Activated CD4-positive, alpha-beta T cell treated with anti-CD3 and anti-CD28 coated beads for 1 hour (primary cell): ENCODE data around the gene DDX24.

Source experiments
- DNase-seq: peaks from one replicate; pipeline ENCODE4 v3.0.0-alpha.2; 2020

Gene DDX24

GRCh38 chr14:94045563-94046345, 35.2 kb downstream of the DDX24 start:
- no peak for DNase-seq

DNA sequence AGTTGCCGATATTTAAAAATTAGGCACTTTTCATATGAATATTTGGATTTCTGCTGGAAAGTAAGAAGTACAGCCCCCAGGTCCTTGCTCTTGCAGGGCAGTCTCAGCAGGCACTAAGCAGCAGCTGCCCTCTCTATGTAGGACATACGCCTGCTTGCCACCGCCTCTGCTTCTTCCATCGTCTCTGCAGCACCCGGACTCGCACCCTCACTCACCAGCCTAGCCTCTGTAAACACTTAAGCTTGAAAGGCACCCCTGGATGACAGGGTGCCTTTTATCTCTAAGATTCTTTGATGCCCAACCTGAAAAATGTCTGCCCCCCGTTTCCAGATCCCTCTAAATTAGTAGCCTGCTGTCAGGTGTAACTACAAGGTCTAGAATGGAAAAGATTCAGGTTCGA, 35.9 kb downstream of the DDX24 start:
- DNase-seq: no peak

DNA sequence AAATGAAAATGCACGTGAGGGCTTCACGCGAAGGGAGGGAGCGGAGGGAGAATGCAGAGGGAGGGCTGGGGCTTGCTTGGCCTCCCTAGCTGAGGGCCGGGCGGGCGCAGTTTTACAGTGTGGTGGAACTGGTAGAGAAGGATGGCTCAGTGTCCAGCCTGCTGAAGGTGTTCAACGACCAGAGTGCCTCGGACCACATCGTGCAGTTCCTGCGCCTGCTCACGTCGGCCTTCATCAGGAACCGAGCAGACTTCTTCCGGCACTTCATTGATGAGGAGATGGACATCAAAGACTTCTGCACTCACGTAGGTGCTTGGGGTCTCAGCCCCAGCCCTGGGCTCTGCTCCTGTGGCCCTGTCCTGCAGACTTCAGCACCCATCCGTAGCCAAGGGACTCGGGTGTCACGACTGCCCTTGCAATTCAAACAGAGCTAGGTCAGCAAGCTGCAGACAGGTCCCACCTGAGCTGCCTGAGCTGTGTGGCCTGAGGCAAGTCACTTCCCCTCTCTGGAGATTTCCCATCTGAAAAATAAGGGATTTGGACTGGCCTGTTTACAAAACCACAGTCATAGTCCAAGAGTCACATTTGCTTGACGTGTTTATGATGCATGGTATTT, 36.4 kb downstream of the DDX24 start:
- DNase-seq: no peak

DNA sequence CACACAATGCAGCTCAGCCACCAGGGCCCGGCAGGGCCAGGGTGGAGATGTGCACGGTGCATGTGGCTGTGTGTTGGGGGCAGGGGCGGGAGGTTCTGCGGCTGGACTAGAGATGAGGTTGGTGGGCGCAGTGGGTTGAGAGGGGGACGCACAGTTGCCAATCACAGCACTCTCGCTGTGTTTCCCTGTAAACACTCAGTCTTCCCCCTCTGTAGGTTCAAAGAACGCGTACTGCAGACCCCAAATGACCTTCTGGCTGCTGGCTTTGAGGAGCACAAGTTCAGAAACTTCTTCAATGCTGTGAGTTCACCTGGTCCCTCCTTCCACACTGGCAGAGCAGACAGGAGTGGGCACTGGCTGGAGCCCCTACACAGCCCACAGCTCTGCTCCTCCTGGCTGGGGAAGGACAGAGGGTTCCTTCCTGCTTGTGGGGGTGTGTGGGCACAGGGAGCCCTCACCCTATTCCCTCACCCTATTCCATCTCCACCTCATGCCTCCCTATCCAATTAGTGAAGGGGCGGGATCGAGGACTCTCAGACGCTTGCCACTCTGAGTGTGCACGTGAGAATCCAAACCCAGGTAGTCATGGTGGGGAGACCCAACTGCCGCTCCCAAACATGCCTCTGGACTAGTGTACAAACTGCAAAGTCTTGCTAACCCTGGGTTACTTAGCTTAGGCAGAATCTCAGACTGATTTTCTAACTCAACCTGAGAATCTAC, 37.1 kb downstream of the DDX24 start:
- no peak for DNase-seq

DNA sequence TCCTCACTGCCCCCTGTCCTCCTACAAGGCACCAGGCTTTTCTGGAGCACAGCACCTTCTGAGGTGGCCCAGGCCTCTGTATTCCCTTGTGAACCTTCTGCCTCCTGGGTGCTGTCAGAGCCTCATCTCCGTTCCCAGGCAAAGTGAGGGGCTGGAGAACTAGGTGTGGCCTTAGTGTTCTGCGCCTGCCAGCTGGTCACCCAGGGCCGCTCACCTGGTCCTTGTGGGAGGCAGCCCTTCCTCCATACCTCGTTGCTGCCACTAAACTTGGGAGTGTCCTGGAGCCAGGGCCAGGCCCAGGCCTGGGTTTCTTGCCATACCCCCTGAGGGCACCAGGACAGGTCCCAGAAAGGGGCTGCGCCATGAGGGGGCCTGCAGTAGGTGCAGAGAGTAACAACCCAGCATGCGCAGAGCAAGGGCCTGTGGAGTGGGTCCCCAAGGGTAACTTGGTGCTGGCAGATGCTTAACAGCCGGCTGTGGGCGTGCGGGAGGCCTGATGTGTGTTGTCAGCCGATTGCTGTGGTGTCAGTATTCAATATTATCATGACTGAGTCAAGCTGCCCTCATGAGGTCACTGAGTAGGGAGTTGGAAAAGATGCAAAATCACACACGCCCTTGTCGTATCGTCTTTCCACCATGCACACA, 37.8 kb downstream of the DDX24 start:
- DNase-seq: no peak

DNA sequence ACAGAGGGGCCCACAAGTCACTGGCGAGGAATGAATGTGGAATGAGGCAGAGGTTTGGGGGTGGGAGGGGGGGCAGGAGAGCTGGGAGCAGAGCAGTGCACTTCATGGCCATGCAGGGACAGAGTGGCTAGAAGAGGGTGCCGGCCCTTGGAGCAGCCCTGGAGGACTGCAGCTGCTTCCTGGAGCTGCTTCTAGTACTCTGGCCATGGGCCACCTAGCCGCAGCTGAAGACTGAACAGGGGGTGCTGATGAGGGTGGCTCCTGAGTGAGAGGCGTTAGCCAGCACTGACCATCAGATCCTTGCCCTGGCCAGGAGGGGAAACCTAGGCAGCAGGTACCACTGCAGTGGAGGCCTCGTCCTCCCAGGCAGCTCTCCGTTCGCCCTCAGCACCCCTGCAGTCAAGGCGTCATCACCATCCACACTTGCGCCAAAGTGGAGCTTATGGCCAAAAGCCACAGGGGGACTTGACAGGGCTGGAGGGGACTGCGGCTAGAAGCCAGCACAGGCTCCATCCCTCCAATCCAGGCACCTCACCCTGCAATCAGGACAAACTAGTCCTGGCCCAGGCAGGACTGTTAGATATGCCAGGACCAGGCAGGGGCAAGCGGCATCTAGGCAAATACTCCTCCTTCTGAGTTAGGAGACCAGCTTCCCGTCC, 38.4 kb downstream of the DDX24 start:
- DNase-seq: no peak

DNA sequence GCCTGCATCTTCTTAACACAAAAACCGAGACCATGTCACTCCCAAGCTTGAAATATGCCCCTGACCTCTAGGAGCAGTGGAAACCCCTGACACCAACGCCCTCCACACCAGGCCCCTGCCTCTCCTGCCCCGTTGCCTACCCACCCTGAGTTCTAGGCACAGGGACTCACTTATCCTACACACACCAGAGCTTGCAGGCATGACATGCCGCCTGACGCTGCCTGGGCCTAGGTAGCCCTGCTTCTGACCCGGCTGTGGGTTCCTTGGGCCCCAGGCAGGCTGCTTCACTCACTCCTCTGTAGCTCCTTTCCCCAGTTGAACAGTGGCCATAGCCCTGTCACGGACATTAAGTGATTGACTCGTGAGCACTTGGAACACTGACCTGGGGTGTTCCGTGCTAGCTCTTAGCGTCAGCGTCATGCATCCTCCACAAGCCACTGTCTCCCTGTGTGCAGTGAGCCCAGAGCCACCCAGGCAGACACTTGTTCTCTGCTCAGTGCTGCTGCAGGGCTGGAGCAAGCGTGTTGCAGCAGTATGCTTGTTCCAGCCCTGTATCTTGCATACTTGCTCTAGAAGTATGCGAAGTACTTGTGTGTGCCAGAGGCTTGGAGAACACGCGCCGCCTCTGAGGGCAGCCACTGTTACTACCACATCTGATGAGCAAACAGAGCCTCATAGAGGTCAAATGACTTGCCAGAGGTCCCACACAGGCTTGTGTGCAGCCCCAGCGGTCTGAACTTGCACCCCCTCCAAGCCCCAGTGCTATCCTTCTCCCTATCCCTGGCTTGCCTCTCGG, 39.3 kb downstream of the DDX24 start:
- no peak for DNase-seq

- DNase-seq: no peak
These were observed 40.2 kb downstream of the DDX24 start for GRCh38 chr14:94040796-94041195.

DNA sequence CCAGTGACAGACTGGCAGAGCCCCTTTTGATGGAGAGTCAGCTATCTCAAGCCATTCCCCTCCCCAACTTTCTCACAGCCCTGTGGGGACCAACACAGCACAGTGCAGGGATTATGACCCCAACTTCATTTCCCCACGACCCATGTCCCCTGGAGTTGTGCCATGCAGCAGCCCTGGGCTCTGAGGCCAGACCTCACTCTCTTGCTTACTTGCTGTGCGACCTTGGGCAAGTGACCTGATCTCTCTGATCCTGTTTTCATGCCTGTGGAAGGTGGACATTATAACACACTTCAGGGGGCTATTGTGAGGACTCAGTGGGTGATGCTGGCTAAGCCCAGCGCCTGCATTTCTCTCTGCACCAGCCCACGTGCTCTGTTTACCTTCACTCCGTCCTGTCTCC, 40.8 kb downstream of the DDX24 start:
- DNase-seq: no peak

GRCh38 chr14:94038921-94039629, 41.9 kb downstream of the DDX24 start:
- DNase-seq: no peak

DNA sequence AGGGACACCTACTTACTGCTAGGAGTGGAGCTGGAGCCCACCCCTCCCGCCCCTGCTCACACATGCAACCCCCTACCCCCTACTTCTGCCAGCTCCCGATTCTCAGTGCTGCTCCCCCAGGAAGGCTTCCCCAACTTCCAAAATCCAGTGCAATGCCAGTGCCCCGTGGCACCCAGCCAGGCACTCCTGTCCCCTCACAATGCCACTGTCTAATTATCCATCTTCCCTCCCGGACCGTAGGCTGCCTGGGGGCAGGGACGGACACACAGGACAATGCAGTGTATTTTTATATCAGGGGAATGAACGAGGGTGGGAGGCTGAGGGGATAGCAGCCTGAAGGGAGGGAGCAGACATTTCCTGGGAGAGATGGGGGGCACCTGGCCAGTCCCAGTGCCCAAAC, 42.5 kb downstream of the DDX24 start:
- DNase-seq: no peak

GRCh38 chr14:94037954-94038353, 43.0 kb downstream of the DDX24 start:
- DNase-seq: no peak

GRCh38 chr14:94036313-94037167, 44.5 kb downstream of the DDX24 start:
- DNase-seq: peak; percentile 58

DNA sequence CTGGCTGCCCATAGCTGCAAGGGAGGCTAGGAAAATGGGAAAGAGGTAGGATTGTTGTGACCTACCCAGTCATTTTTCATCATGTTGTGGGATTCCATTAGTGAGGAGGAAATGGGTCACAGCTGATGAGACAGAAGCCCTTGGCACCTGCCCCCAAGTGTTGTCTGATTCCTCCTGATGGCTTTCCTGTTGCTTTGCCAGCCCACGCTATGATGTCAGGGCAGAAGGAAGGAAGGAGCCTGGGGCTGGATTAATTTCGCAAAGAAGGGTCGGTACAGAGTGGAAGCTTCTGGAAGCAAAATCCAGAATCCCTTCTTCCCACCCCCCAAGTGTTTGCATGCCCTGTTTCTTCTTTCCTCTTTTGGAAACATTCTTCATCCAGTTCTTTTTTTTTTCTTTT, 46.1 kb downstream of the DDX24 start:
- no peak for DNase-seq

DNA sequence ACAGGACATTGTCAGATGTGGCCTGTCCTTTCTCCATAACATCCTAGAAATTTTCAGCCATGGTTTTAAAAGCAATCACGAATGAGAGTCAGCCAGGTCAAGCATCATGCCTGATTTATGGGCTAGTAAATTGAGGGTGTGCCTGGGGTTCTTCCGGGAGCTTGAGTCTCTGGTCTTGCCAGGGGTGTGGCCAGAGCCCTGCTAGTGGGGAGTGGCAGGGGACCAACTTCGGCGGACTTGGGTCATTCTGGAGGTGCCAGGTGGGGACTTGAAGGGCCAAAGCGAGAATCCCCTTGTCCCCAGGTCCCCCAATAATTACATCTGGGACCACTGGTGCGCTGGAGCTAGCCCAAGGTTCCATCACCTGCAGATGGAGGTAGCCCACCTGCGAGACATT, 49.1 kb downstream of the DDX24 start:
- no peak for DNase-seq

DNA sequence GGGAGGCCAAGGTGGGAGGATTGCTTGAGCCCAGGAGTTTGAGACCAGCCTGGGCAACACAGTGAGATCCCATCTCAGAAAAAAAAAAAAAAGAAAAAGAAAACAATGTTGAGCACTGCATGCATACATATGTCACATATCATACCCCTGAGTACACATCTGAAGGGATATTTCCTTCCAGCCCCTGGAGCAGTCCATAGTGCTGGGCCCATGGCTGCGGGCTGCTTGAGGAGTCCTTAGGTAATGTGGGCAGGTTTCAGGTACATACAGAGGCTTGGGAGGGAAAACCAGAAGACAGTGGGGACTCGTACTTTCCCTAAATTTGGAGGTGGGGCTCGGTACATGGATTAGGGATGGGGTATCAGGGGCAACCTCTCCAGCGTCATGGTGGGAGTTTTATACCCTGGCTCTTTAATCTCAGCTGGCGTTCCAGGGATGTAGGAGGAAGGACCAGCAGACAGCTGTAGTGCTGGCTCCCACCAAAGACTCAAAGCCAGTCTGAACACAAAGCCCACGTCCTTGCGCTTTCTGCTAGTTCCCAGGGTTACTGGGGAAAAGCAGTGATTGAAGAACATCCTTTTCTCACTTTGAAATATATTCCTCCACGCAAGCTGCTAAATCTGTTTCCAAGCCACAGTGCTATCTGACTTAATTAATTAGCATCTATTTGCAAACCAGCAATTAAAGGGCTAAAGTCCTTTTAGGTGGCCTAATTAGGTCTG, 49.7 kb downstream of the DDX24 start:
- no peak for DNase-seq

GRCh38 chr14:94030571-94030970, 50.4 kb downstream of the DDX24 start:
- DNase-seq: no peak

- no peak for DNase-seq
These were observed 51.3 kb downstream of the DDX24 start for GRCh38 chr14:94029671-94030203.

- no peak for DNase-seq
These were observed 51.7 kb downstream of the DDX24 start for GRCh38 chr14:94029265-94029664.

GRCh38 chr14:94028450-94028826, 52.6 kb downstream of the DDX24 start:
- DNase-seq: no peak
